Measurements from ENCODE around the gene NDST3. TPM values are rescaled to one million over a fixed set of nuclear protein-coding genes. Genes with fewer than 3 reads are reported as not detected.

Gene NDST3
- total and polyA plus RNA-seq, 2 of the 13 experiments (the other 11 are each of a cell fraction or from before 2014, with no cell fraction given), result not detected

DNA sequence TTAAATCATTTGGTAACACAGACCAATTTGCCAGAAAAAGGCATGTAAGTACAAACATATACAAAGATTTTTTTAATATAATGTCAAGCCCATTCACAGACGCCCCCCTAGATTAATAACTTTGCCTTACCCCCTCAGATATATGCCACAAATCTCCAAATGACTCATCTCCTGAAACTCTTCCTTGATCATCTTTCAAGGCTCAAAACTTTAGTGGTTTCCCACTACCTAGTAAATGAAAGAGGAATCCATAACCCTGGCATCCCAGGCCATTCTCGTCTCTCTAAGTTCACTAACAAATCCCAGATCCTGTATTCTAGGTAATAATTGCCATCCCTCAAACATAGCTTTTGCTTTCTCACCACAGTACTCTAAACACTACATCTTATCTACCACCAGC lies 256.7 kb downstream of the NDST3 start:
- Histone ChIP-seq H3K4me2 (ENCODE audit: low read depth, low read length) (no peak overlapping the region), H3K4me3 (replicated peaks in 1 of 3; ENCODE audit: insufficient read depth in 1 of 3, low read depth in 2 of 3, low read length in 3 of 3) (no peak overlapping the region), H3K27ac (ENCODE audit: extremely low read length, insufficient read depth, low read length) (no peak overlapping the region), H2AFZ (ENCODE audit: low read length) (no peak overlapping the region), H3K4me1 (ENCODE audit: insufficient read depth, low read length) (no peaks in the 10 kb centered on the region), H3K36me3 (replicated peaks in 1 of 2; ENCODE audit: control insufficient read depth in 1 of 2, insufficient read depth in 2 of 2, low read length in 2 of 2) (no peaks in the 10 kb centered on the region), H3K27me3 (ENCODE audit: control insufficient read depth in 1 of 2, insufficient read depth in 2 of 2, low read length in 2 of 2) (0 out of 5 replicates have a peak, but pooled peaks cover 0 to 1% of the 10 kb centered on the region in 2 experiments), H3K9ac (ENCODE audit: insufficient read depth, low read depth, low read length) (no peak overlapping the region), H4K20me1 (ENCODE audit: insufficient read depth, low read length) (no peaks in the 10 kb centered on the region), H3K9me3 (ENCODE audit: low read length) (no peaks in the 10 kb centered on the region), H3K79me2 (ENCODE audit: insufficient read depth, low read length) (no peaks in the 10 kb centered on the region)
- intact Hi-C loops (cut with micrococcal nuclease; ENCODE audit: unreplicated experiment) (no loop called here), in situ Hi-C loops (cut with HindIII; ENCODE audit: extremely low pct_ligation_motif_present, low pct_unique_long_range_greater_than_20kb) (no loop called here)
- BruUV-seq (replicated peaks), result no TSS peak
- ChIA-PET POLR2A (no interaction called here), CTCF (ENCODE audit: low intra/inter-chr PET ratio, low total read pairs) (no interaction called here)
- FAIRE-seq, result no peak
- DNase-seq (ENCODE audit: low spot score), result no peak
- no peak for ATAC-seq
- WGBS (ENCODE audit: low lambda C conversion rate), result 41% methylated on average over 2 of the region's 2 CpGs
- TF ChIP-seq ZNF484 (CRISPR knock-in tag; IDR thresholded peaks at IDR 0.05; ENCODE audit: borderline replicate concordance, low read depth), result no peak
- no peak for TF ChIP-seq NCOR1 (IDR thresholded peaks at IDR 0.05; ENCODE audit: borderline replicate concordance, low read length)

DNA sequence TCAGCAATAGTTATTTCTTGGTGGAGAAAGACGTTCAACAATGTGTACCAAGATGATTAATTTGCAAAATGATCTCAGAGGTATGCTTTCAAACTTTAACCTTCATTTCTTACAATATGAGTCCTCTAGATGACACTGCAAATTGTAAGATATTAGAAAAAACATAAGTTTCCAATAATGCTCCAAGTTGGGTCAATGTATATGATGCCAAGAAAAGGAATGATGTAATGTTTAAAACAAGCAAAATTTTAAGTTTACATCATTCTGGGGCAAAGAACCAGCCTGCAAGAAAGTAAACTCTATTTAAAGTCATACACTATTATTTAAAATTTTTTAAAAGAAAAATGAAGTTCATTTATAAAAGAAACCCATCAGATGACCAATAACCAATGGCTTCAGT lies 262.4 kb downstream of the NDST3 start:
- Histone ChIP-seq H3K36me3 (replicated peaks in 1 of 2; ENCODE audit: control insufficient read depth in 1 of 2, insufficient read depth in 2 of 2, low read length in 2 of 2) (no peaks in the 10 kb centered on the region), H2AFZ (ENCODE audit: low read length) (no peak overlapping the region), H3K27me3 (ENCODE audit: control insufficient read depth in 1 of 2, insufficient read depth in 2 of 2, low read length in 2 of 2) (0 out of 5 replicates have a peak, but pooled peaks cover 0 to 1% of the 10 kb centered on the region in 2 experiments), H3K9me3 (ENCODE audit: low read length) (no peaks in the 10 kb centered on the region), H4K20me1 (ENCODE audit: insufficient read depth, low read length) (no peaks in the 10 kb centered on the region), H3K4me1 (ENCODE audit: insufficient read depth, low read length) (no peaks in the 10 kb centered on the region), H3K27ac (ENCODE audit: extremely low read length, insufficient read depth, low read length) (no peak overlapping the region), H3K4me2 (ENCODE audit: low read depth, low read length) (no peak overlapping the region), H3K79me2 (ENCODE audit: insufficient read depth, low read length) (no peaks in the 10 kb centered on the region), H3K9ac (ENCODE audit: insufficient read depth, low read depth, low read length) (no peak overlapping the region), H3K4me3 (replicated peaks in 1 of 3; ENCODE audit: insufficient read depth in 1 of 3, low read depth in 2 of 3, low read length in 3 of 3) (no peak overlapping the region)
- WGBS (ENCODE audit: low lambda C conversion rate), result 0% methylated on average over 1 of the region's 1 CpG
- in situ Hi-C loops (cut with HindIII; ENCODE audit: extremely low pct_ligation_motif_present, low pct_unique_long_range_greater_than_20kb), result no loop called here
- ChIA-PET CTCF (ENCODE audit: low intra/inter-chr PET ratio, low total read pairs) (no interaction called here), POLR2A (no interaction called here)
- no TSS peak for BruUV-seq (replicated peaks)
- intact Hi-C loops (cut with micrococcal nuclease; ENCODE audit: unreplicated experiment), result no loop called here
- DNase-seq (ENCODE audit: low spot score) (no peak), FAIRE-seq (no peak), ATAC-seq (no peak)
- TF ChIP-seq, protein P1, sequence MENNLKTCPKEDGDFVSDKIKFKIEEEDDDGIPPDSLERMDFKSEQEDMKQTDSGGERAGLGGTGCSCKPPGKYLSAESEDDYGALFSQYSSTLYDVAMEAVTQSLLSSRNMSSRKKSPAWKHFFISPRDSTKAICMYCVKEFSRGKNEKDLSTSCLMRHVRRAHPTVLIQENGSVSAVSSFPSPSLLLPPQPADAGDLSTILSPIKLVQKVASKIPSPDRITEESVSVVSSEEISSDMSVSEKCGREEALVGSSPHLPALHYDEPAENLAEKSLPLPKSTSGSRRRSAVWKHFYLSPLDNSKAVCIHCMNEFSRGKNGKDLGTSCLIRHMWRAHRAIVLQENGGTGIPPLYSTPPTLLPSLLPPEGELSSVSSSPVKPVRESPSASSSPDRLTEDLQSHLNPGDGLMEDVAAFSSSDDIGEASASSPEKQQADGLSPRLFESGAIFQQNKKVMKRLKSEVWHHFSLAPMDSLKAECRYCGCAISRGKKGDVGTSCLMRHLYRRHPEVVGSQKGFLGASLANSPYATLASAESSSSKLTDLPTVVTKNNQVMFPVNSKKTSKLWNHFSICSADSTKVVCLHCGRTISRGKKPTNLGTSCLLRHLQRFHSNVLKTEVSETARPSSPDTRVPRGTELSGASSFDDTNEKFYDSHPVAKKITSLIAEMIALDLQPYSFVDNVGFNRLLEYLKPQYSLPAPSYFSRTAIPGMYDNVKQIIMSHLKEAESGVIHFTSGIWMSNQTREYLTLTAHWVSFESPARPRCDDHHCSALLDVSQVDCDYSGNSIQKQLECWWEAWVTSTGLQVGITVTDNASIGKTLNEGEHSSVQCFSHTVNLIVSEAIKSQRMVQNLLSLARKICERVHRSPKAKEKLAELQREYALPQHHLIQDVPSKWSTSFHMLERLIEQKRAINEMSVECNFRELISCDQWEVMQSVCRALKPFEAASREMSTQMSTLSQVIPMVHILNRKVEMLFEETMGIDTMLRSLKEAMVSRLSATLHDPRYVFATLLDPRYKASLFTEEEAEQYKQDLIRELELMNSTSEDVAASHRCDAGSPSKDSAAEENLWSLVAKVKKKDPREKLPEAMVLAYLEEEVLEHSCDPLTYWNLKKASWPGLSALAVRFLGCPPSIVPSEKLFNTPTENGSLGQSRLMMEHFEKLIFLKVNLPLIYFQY (CRISPR knock-in tag; IDR thresholded peaks at IDR 0.05; ENCODE audit: borderline replicate concordance), result no peak
- TF ChIP-seq, protein P2, sequence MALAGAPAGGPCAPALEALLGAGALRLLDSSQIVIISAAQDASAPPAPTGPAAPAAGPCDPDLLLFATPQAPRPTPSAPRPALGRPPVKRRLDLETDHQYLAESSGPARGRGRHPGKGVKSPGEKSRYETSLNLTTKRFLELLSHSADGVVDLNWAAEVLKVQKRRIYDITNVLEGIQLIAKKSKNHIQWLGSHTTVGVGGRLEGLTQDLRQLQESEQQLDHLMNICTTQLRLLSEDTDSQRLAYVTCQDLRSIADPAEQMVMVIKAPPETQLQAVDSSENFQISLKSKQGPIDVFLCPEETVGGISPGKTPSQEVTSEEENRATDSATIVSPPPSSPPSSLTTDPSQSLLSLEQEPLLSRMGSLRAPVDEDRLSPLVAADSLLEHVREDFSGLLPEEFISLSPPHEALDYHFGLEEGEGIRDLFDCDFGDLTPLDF (CRISPR knock-in tag; IDR thresholded peaks at IDR 0.05), result no peak
- TF ChIP-seq HNRNPUL1 (IDR thresholded peaks at IDR 0.05; ENCODE audit: low read depth, low read length) (no peak), ARNT2 (CRISPR knock-in tag; IDR thresholded peaks at IDR 0.05; ENCODE audit: low read depth) (no peak), BORCS8-MEF2B (CRISPR knock-in tag; IDR thresholded peaks at IDR 0.05) (no peak), ATF7 (IDR thresholded peaks at IDR 0.05) (0 out of 2 replicates have a peak, but pooled peaks have one; percentile 31), ATF7 (CRISPR knock-in tag; IDR thresholded peaks at IDR 0.05) (no peak)
